ENCODE data around the gene WNT11.

The WNT11 gene

GRCh38 chr11:76188873-76189272, 17.4 kb downstream of the WNT11 start:
- TF ChIP-seq FOXP2 (optimal IDR thresholded peaks at IDR 0.05; ENCODE audit: borderline replicate concordance, extremely low read depth, extremely low read length, insufficient read depth) (no peak), POLR2AphosphoS5 (IDR thresholded peaks at IDR 0.05; ENCODE audit: low read depth, low read length) (no peak), REST (IDR thresholded peaks at IDR 0.05; ENCODE audit: insufficient read depth in 1 of 2, low read depth in 2 of 2, low read length in 2 of 2) (no peak)

- TF ChIP-seq FOXP2 (optimal IDR thresholded peaks at IDR 0.05; ENCODE audit: borderline replicate concordance, extremely low read depth, extremely low read length, insufficient read depth), result no peak
- TF ChIP-seq SIN3A (IDR thresholded peaks at IDR 0.05; ENCODE audit: borderline replicate concordance, insufficient read depth, low read length), result no peak
- TF ChIP-seq REST (IDR thresholded peaks at IDR 0.05; ENCODE audit: insufficient read depth in 1 of 2, low read depth in 2 of 2, low read length in 2 of 2), result no peak
- no peak for TF ChIP-seq TAF1 (IDR thresholded peaks at IDR 0.05; ENCODE audit: borderline replicate concordance, insufficient read depth, low read length)
- TF ChIP-seq POLR2AphosphoS5 (IDR thresholded peaks at IDR 0.05; ENCODE audit: low read depth, low read length), result no peak
Measured at GRCh38 chr11:76186776-76187279, 19.5 kb downstream of the WNT11 start.

- TF ChIP-seq REST (IDR thresholded peaks at IDR 0.05; ENCODE audit: insufficient read depth in 1 of 2, low read depth in 2 of 2, low read length in 2 of 2) (no peak), POLR2AphosphoS5 (IDR thresholded peaks at IDR 0.05; ENCODE audit: low read depth, low read length) (no peak), FOXP2 (optimal IDR thresholded peaks at IDR 0.05; ENCODE audit: borderline replicate concordance, extremely low read depth, extremely low read length, insufficient read depth) (no peak), TAF1 (IDR thresholded peaks at IDR 0.05; ENCODE audit: borderline replicate concordance, insufficient read depth, low read length) (no peak), SIN3A (IDR thresholded peaks at IDR 0.05; ENCODE audit: borderline replicate concordance, insufficient read depth, low read length) (no peak)
Measured at GRCh38 chr11:76185931-76186401, 20.3 kb downstream of the WNT11 start.

GRCh38 chr11:76185511-76185910, 20.8 kb downstream of the WNT11 start:
- no peak for TF ChIP-seq REST (IDR thresholded peaks at IDR 0.05; ENCODE audit: insufficient read depth in 1 of 2, low read depth in 2 of 2, low read length in 2 of 2)
- TF ChIP-seq TAF1 (IDR thresholded peaks at IDR 0.05; ENCODE audit: borderline replicate concordance, insufficient read depth, low read length), result no peak
- TF ChIP-seq POLR2AphosphoS5 (IDR thresholded peaks at IDR 0.05; ENCODE audit: low read depth, low read length), result no peak
- no peak for TF ChIP-seq SIN3A (IDR thresholded peaks at IDR 0.05; ENCODE audit: borderline replicate concordance, insufficient read depth, low read length)
- no peak for TF ChIP-seq FOXP2 (optimal IDR thresholded peaks at IDR 0.05; ENCODE audit: borderline replicate concordance, extremely low read depth, extremely low read length, insufficient read depth)

GRCh38 chr11:76184551-76184993, 21.7 kb downstream of the WNT11 start:
- no peak for TF ChIP-seq POLR2AphosphoS5 (IDR thresholded peaks at IDR 0.05; ENCODE audit: low read depth, low read length)
- TF ChIP-seq REST (IDR thresholded peaks at IDR 0.05; ENCODE audit: insufficient read depth in 1 of 2, low read depth in 2 of 2, low read length in 2 of 2), result no peak

All from PFSK-1 (cell line).